ENCODE measurements around the gene BSND. TPM values are rescaled to one million over a fixed set of nuclear protein-coding genes. Genes with fewer than 3 reads are reported as not detected.
"Not testable (repeated sequence)": the region's sequence is repeated elsewhere in the genome, so short reads cannot be mapped to it uniquely, and the experiment has no call there.

Gene BSND
- total RNA-seq, 1 donor from 2014 or later, result not detected

DNA sequence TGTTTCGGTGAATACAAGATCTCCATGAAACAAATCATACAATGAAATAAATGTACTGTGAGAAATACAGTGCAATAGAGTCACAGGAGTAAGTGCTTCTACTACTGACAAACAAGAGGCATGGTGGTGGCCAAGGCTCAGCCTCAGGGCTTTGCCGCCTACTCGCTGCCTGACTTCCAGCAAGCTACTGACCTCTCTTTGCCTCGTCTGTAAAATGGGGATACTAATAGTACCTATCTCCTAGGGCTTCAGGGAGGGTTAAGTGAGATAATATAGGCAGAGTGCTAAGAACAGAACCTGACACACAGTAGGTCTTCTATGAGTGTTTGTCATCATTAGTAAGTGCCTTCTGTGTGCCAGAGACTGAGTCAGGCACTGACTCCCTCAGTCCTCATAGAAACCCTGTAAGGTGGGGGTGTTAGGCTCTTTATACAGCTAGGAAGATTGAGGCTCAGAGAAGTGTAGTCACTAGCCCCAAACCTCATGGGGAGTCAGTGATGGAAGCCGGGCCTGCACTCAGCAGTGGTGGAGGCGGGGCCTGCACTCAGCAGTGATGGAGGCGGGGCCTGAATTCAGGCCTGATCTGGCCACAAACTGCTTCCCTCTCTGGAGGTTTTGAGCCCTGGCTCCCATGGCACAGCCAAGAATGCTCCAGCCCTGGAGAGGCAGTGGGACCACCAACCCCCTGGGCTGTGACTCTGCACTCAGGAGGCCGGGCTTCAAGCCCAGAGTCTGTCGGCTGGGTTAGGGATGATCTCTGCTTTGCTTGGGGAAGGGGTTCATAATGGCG, 6.8 kb downstream of the BSND start:
- intact Hi-C loops (cut with DNase I), result no loop called here
- DNase-seq, result no peak
- ATAC-seq (ENCODE audit: poor library complexity), result no peak

DNA sequence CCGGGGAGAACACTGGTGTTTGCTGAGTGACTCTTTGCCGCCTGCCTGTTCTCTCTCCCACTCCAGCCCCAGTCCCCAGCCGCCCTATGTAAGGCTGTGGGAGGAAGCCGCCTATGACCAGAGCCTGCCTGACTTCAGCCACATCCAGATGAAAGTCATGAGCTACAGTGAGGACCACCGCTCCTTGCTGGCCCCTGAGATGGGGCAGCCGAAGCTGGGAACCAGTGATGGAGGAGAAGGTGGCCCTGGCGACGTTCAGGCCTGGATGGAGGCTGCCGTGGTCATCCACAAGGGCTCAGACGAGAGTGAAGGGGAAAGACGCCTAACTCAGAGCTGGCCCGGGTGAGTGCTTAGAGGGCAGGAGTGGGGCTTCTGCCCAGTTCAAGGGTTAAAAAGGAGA, 8.2 kb downstream of the BSND start:
- DNase-seq, result no peak
- no peak for ATAC-seq (ENCODE audit: poor library complexity)
- intact Hi-C loops (cut with DNase I), result no loop called here

DNA sequence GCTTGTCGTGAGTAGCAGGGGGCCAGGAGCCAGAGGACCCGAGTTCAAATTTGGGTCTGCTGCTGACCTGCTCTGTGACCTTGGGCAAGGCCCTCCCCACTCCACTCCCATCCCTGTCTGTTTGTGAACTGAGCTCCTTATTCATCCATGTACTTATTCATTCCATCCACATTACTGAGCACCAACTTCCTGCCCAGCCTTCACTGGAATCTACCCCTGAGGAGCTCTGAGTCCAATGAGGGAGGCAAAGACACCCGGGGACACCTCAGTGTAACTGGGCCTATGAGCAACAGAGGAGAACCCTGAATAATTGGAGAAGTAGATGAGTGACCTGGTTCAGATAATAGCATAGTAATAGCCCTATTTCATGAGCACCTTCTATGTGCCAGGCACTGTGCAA, 8.9 kb downstream of the BSND start:
- ATAC-seq (ENCODE audit: poor library complexity) (no peak), DNase-seq (no peak)

DNA sequence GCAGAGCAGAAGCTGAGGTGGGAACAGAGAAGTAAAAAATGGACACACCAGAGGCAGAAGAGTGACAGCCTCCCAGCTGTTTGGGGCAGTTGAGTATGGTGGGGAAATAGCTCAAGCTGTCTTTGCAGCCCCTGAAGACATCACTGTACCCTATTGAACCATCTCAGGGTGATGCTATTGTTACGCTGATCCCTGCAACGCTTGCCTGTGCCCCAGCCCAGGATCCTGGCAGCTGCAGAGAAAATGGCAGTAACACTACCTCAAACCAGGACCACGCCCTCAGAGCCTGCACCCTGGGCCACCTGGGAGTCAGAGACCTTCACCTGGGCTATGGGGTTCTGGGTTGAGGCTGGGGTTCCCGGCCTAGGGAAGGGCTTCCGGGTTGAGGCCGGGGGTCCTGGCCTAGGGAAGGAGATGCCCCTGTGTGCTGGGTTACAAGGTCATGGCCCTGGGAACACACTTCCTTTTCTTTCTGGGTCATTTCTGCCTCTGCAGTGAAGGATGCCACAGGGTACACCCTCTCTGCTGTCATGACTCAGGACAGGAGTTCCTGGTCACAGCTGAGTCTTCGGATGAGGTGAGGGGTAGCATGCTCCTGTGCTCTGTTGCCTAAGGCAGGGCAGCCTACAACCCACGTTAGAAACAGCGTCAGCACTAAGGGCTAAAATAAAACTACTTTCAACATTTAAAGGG, 11.6 kb downstream of the BSND start:
- no peak for DNase-seq
- ATAC-seq (ENCODE audit: poor library complexity), result no peak
- intact Hi-C loops (cut with DNase I), result no loop called here

More for the DNA sequence above, 8.9 kb downstream of the BSND start:
- intact Hi-C loops (cut with DNase I), result no loop called here

DNA sequence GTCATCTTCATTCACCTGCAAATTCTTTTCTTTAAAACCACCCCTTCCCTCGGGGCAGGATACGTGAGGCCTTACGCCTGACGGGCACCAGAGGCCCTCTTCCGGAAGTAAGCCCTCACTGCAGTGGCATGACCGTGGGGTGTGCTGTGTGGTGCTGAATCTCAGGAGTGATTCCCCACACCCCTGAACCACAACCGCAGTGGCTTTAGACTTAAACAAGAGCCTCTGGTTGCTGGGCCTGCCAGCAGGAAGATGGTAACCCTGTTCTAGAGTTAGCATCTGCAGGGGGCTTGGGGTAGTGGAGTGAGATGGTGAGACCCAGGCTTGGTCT, 12.1 kb downstream of the BSND start:
- DNase-seq (no peak), ATAC-seq (ENCODE audit: poor library complexity) (no peak)
- intact Hi-C loops (cut with DNase I), result no loop called here

DNA sequence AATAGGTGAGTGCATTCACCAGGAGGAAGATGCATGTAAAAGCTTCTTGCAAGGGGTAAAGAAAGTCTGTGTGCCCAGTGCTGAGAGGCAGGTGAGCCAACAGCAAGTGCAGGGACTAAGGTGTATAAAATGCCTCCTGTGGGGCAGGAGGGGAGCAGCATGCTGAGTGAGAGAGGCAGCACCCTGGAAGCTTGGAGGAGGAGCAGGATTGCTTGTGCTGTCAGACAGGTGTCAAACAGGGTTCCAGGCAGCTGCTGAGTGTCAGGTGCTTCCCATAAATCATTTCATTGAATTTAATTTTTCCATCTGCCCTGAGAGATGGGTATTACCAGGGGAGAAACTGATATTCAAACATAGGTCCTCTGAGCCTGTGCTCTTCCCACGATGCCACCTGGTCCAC, 13.9 kb downstream of the BSND start:
- DNase-seq (no peak), ATAC-seq (ENCODE audit: poor library complexity) (no peak)
- intact Hi-C loops (cut with DNase I), result no loop called here

DNA sequence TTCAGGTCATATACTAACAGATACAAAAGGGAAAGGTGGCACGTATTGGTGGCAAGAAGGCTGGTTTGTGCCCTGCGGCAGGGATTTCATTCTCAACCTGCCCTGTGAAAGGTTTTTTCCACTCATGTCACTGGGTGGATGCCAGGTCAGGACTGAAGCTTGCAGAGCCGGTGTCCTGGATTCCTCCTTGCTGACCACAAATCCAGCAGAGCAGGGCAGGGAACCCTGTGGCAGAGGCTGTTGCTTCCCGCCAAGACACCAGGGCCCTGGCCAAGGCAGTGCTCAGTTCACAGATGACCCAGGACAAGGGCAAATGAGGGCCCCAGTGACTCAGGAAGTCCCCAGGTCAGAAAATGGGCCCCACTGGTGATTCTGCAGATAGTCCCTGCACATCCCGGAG, 16.4 kb downstream of the BSND start:
- intact Hi-C loops (cut with DNase I), result no loop called here
- DNase-seq (no peak), ATAC-seq (ENCODE audit: poor library complexity) (no peak)

DNA sequence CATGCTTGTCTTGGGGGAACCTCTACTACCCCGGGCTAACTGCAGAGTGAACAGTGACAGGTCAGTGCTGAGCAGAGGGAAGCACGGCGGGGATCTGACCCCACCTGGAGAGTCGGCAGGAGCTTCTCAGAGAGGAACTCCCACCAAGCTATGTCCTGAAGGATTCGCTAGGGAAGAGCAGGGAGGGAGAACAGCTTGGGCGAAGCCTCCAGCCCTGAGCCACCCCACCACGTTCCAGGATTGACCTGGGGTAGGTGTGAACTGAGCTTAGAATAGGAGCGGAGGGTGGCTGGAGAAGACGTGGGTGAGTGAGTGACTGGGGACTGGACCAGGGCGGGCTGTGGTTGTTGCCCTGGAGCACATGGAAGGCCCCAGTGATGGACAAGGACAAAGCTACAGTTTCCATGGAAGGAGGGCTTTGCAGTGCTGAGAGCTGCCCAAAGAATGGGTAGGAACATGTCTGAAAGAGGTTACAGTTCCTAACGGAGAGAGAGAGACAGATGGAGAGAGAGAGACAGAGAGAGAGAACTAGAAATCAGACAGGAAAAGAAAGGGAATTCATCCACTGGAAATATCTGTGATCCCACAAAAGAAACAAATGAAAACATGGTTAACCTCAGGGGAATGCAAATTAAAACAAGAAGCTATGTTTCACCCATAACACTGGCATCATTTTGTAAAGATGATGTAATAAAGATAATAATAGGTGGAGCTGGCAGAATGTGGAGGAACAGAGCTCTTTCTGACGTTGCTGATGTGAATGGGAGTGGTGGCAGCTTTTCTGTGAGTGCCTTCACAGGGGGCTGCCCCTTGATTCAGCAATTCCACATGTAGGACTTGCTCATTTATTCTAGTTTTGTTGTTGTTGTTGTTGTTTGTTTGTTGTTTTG, 17.2 kb downstream of the BSND start:
- intact Hi-C loops (cut with DNase I), result no loop called here

DNA sequence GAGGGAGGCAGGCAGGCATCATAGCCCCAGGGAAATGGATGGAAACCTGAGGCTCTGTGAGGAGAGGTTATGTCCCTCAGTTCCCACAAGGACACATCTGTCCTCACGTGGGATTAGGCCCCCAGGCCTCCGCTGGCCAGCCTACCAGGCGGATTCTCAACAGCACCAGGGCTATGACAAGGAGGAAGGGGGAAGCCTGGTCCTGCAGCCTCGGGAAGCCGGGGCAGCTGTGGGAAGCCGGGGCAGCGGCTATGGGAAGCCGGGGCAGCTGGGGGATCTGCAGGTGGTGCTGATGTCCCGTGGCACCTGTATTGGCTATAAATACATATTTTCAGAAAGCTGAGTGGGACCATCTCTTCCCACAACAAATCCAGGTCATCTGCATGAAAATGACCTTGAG, 19.7 kb downstream of the BSND start:
- no peak for DNase-seq
- intact Hi-C loops (cut with DNase I), result no loop called here
- no peak for ATAC-seq (ENCODE audit: poor library complexity)

More for the DNA sequence above, 17.2 kb downstream of the BSND start:
- no peak for ATAC-seq (ENCODE audit: poor library complexity)
- no peak for DNase-seq

DNA sequence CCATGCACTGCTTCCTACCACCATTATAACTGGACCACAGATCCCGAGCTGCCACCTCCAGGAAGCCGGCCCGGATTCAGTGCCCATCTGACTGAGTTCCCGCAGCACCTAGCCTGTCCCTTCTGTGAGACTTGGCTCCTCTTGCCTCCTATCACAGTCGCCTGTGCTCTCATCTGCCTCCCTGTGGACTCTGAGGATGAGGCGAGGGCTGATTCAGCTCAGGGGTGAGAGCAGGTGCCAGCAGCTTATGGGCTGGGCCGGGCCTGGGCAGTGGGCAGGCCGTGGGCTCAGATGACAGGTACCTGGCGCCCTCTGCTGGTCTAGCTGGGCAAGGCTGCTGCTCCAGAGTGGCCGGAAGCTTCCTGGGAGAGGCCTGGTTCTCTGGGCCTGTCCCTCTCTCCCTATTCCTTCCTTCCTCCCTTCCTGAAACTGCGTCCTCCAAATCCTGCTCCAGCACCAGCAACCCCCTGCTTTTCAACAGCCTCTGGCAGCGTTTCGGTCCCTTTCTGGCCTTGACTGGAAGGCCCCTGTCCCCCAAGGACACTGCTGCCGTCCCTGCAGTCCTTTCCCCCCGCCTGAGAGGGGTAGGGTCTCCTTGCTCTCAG, 23.3 kb downstream of the BSND start:
- intact Hi-C loops (cut with DNase I), result no loop called here
- DNase-seq, result peak; percentile 88
- ATAC-seq (ENCODE audit: poor library complexity), result peak; percentile 99

DNA sequence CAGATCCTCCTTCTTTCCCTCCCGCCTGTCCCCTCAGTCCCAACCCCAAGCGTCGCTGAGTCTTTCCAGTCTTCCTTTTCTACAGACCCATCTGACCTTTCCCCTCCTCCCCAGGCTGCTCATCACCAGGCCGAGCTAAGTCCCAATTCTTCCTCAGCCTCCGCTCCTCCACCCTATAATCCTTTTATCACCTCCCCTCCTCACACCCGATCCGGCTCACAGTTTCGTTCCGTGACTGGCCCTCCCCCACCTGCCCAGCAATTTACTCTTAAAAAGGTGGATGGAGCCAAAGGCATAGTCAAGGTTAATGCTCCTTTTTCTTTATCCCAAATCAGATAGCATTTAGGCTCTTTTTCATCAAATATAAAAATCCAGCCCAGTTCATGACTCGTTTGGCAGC, 25.4 kb downstream of the BSND start:
- intact Hi-C loops (cut with DNase I); DNase-seq; ATAC-seq (ENCODE audit: poor library complexity): not testable (repeated sequence)

DNA sequence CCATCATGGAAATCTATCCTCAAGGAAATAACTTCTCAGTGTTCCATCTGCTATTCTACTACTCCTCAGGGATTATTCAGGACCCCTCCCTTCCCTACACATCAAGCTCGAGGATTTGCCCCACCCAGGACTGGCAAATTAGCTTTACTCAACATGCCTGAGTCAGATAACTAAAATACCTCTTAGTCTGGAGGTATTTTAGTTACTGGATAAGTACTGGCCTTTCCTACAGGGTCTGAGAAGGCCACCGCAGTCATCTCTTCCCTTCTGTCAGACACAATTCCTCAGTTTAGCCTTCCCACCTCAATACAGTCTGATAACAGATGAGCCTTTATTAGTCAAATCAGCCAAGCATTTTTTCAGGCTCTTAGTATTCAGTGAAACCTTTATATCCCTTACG, 27.9 kb downstream of the BSND start:
- DNase-seq; ATAC-seq (ENCODE audit: poor library complexity); intact Hi-C loops (cut with DNase I): not testable (repeated sequence)

DNA sequence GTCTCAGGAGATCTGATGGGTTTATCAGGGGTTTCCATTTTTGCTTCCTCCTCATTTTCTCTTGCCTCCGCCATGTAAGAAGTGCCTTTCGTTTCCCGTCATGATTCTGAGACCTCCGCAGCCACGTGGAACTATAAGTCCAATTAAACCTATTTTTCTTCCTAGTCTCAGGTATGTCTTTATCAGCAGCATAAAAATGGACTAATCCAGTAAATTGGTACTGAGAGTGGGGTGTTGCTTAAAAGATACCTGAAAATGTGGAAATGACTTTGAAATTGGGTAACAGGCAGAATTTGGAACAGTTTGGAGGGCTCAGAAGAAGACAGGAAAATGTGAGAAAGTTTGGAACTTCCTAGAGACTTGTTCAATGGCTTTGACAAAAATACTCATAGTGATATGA, 32.4 kb downstream of the BSND start:
- ATAC-seq (ENCODE audit: poor library complexity); DNase-seq; intact Hi-C loops (cut with DNase I): not testable (repeated sequence)

DNA sequence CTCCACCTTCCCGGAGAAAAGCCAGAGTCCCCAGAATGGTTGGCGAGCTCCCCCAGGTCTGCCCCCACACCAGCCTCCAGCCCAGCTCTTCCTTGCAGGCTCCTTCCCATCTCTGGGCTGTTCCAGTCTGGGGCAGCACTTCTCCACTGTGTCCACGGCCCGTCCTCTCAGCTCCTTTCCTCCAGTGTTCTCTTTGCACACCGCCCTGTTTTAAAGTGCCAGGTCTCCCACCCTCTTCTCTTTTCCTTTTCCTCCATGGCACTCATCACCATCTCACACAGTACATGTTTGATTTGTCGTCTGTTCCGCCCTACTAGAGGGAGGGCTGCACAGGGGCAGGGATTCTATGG, 34.5 kb downstream of the BSND start:
- intact Hi-C loops (cut with DNase I), result no loop called here
- no peak for ATAC-seq (ENCODE audit: poor library complexity)

DNA sequence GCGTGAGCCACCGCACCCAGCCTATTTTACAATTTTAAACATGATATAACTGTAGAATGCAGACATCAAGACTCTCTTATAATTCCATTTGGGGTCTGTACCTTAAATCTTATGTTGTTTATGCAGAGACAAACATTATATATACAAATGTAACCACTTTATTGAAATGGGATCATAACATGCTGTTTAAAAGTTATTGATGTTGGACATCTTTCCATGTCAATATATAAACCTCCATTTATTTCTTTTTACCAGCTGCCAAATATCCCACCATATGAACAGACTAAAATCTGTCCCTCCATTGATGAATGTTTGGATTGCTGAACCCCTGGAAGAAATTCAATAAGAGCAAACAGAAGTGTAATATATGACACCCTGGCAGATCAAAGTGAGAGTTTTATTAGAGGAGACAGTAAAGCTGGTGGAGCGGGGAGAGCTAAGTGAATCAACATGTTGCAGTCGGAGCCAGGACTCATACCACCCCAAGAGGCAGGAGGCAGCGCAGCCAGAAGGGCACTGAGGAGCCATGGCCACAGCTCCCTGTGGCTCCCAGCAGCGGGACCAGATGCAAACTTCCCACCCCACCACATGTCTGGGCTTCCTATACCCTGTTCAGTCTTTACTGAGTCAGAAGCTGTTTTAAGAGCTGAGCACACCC, 35.9 kb downstream of the BSND start:
- intact Hi-C loops (cut with DNase I), result no loop called here
- DNase-seq (no peak), ATAC-seq (ENCODE audit: poor library complexity) (no peak)

More for the DNA sequence above, 34.5 kb downstream of the BSND start:
- DNase-seq, result no peak

DNA sequence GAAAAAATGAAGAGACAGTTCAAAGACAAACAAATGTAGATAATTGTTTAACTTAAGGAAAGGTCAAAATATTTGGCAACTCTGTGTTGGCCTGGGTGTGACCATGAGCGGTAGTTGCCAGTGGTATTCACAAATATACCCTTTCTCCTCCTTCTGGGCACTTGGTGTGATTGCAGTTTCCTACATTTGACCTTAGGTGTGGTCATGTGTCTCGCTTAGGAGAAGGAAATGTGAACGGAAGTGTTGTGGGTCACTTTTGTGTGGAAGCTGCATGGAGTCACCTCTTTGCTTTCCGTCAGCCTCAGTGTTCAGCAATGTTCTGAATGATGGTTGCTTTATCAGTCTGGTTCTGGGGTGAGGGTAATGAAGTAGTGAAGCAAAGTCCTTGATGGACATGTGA, 37.2 kb downstream of the BSND start:
- ATAC-seq (ENCODE audit: poor library complexity), result no peak
- no peak for DNase-seq
- intact Hi-C loops (cut with DNase I), result no loop called here

DNA sequence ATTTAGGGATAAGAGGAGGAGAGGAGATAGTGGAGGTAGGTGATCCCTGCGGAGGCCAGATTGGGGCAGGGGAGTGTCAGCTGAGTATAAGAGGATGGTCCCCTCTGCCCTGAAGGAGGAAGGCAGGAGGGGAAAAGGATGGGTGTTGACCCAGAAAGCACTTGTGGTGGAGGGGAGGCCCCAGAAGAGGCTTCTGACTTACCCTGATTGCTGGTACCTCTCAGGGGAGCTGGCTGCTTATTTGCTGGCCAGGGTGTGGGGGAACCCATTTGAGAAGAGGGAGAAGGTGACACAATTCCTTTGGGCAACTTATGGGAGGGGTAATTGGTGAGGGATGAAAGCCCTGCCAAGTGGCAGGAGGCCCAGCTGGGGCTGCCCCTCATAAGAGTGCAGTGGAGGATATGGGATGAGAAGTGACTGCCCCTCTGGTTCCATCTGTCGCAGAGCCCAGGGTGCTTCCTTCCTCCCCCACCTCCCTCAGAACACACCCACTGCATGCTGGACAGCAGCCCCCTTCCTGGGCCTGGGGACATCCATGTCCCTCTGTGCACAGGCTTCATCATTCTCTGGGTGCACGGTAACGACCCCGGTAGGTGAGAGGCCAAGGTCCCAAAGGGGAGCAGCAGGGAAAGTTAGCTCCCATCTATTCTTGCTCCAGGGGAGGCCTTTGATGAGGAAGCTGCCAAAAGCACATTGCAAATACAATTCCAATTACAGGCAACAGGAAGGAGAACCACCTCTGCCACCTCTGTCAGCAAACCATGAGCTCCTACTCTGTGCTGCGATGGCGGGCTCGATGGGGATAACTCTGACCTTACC, 39.2 kb downstream of the BSND start:
- peak; percentile 16 for ATAC-seq (ENCODE audit: poor library complexity)
- no peak for DNase-seq
- intact Hi-C loops (cut with DNase I), result no loop called here

DNA sequence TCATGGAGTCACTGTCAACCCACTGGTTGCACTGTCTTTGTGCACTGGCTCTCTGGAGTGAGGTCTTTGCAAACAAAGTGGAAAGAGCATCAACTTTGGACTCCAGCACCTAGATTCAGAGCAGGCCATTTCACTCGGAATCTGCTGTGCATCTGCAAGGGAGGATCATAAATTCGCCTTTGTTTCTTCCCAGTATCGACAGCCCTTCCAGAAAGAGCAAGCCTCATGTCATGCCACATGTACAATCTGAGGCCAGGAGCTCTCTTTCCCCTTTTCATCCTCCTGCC, 39.8 kb downstream of the BSND start:
- intact Hi-C loops (cut with DNase I), result no loop called here
- ATAC-seq (ENCODE audit: poor library complexity) (no peak), DNase-seq (no peak)

All from Right ventricle myocardium superior (tissue), 1 donor.